Effector memory CD4-positive, alpha-beta T cell (primary cell): ENCODE measurements around the gene DEF6.

Experiments used
- DNase-seq, 3 donors: peaks; one replicate each; pipeline ENCODE4 v3.0.0-alpha.2; 2020
- H3K27ac ChIP-seq: 2 replicates; pipeline ENCODE4 v1.7.0; 2013; ENCODE audit warnings: mild to moderate bottlenecking, low read length, moderate library complexity; ENCODE audit not compliant: insufficient read depth, poor library complexity, severe bottlenecking
- H3K27me3 ChIP-seq: replicated peaks from 2 replicates; pipeline ENCODE4 v1.7.0; 2013; ENCODE audit warnings: mild to moderate bottlenecking, low read length; ENCODE audit not compliant: insufficient read depth, control insufficient read depth, poor library complexity, severe bottlenecking
- H3K36me3 ChIP-seq: 2 replicates; pipeline ENCODE4 v1.7.0; 2013; ENCODE audit warnings: mild to moderate bottlenecking, low read length, moderate library complexity; ENCODE audit not compliant: control insufficient read depth, insufficient read depth
- H3K4me1 ChIP-seq: 2 replicates; pipeline ENCODE4 v1.7.0; 2013; ENCODE audit warnings: low read length, mild to moderate bottlenecking; ENCODE audit not compliant: control insufficient read depth, insufficient read depth, poor library complexity, severe bottlenecking
- H3K4me3 ChIP-seq: 2 replicates; pipeline ENCODE4 v1.7.0; 2013; ENCODE audit warnings: low read length, low read depth, mild to moderate bottlenecking; ENCODE audit not compliant: insufficient read depth, poor library complexity, severe bottlenecking
- H3K9me3 ChIP-seq: 2 replicates; pipeline ENCODE4 v1.7.0; 2013; ENCODE audit warnings: mild to moderate bottlenecking, low read length, moderate library complexity; ENCODE audit not compliant: control insufficient read depth

The DEF6 gene

DNA sequence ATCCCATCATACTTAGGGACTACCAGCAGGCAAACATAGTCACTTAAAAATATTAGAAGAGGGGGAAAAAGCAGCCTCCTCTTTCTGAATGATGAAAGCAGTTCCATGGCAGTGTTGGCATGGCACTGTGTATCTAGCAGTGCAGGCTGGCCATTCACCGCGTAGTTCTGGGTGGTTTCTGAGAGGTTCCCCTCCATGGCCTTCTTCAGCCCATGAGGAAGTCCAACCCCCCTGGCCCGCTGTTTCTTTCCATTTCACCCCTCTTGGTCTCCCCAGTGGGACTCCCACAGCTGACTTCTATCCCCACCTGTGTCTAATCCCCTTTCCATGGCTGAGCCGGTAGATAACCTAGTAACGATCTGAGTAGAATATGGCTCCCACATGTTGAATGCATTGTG, 61.7 kb downstream of the DEF6 start:
- no peak for DNase-seq
- no peak overlapping the region for H3K27ac ChIP-seq
- H3K36me3 ChIP-seq: peaks cover 36% of the 10 kb centered on the region
- no peaks in the 10 kb centered on the region for H3K9me3 ChIP-seq
- H3K27me3 ChIP-seq: no peaks in the 10 kb centered on the region
- H3K4me1 ChIP-seq: no peaks in the 10 kb centered on the region
- no peak overlapping the region for H3K4me3 ChIP-seq

DNA sequence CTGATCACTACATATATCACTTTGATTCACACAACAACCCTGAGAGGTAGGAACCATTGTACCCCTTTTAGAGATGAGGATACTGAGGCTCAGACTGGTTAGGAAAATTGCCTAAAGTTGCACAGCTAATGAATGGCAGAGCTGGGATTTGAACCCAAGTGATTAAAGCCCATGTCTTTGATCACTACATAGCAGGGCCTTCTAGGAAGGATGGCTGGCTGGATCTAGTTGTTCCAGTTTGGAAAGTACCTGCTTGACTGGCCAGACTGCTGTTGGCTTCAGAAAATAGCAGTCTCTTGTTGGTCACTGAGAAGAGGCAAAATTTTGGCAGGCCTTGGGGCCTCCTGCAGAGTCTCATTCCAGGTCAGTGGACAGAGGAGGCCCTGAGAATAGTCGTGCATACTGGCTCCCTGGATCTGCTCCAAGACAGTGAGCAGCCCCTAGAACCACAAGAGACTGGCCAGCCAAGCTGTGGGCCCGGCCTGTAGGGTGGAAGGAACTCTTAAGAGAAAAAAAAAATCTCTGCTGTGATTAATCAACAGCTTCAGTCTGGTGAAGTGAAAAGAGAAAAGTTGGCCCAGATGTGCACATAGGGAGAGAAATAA, 62.2 kb downstream of the DEF6 start:
- DNase-seq: no peak
- Histone ChIP-seq H3K27me3 (no peaks in the 10 kb centered on the region), H3K27ac (no peak overlapping the region), H3K9me3 (no peaks in the 10 kb centered on the region), H3K4me1 (no peaks in the 10 kb centered on the region), H3K4me3 (no peak overlapping the region), H3K36me3 (peaks cover 32% of the 10 kb centered on the region)

DNA sequence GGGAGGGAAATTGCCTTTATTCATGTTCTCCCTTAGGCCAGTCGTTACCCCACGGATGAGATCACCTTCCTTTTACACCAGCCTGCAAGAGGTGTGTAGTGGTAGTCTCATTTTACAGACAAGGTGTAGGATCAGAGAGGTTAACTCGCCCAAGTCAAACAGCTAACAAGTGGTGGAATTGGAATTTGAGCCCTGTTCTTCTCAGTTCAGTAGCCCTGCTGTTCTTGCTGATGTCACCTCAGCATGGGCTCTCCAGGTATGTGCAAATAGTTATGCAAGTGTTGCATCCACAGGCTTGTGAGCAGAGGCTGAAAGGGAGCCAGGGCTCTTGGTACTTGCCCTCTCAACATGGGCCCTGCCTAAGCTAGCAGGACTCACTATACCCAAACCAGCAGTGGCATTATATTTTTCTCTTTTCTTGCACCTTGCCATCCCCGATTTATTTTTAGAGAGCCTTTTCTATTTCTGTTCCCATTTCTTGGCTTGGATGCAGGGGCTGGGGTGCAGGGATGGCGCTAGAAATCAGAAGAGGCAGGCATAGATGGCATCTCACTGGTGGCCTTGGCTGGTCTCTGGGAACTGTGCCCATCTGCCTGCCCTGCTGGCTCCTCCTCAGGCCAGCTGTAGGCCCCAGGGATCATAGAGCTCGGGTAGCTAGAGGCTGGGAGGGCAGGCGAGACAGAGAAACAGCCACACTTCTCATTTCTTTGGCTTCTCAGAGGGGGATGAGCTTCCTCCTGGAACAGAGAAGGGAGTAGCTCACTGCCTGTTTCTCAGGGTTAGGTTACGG, 62.9 kb downstream of the DEF6 start:
- Histone ChIP-seq H3K9me3 (no peaks in the 10 kb centered on the region), H3K36me3 (peaks cover 29% of the 10 kb centered on the region), H3K4me1 (no peaks in the 10 kb centered on the region), H3K27me3 (no peaks in the 10 kb centered on the region), H3K4me3 (no peak overlapping the region), H3K27ac (no peak overlapping the region)
- no peak for DNase-seq

DNA sequence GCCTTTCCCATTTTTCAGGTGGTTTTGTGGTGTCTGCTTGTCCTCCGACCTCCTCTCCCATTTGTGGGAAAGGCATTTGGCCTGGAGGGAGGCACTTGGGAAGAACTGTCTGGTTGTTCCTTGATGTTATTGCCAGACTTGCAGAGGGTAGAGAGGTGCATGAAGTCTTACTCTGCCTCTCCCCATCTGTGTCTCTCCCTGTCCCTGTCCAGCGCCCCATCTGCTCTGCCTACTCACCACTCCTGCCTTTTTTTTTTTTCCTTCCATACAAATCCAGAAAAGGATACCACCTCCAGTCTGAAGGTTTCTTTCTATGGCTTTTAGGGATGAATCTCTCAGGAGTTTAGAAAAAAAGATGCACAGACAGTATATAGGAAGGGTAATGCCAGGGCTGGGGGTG, 64.6 kb downstream of the DEF6 start:
- H3K4me1 ChIP-seq: no peaks in the 10 kb centered on the region
- no peak overlapping the region for H3K4me3 ChIP-seq
- no peak overlapping the region for H3K27ac ChIP-seq
- H3K36me3 ChIP-seq: peaks cover 16% of the 10 kb centered on the region
- no peaks in the 10 kb centered on the region for H3K27me3 ChIP-seq
- H3K9me3 ChIP-seq: no peaks in the 10 kb centered on the region
- no peak for DNase-seq

DNA sequence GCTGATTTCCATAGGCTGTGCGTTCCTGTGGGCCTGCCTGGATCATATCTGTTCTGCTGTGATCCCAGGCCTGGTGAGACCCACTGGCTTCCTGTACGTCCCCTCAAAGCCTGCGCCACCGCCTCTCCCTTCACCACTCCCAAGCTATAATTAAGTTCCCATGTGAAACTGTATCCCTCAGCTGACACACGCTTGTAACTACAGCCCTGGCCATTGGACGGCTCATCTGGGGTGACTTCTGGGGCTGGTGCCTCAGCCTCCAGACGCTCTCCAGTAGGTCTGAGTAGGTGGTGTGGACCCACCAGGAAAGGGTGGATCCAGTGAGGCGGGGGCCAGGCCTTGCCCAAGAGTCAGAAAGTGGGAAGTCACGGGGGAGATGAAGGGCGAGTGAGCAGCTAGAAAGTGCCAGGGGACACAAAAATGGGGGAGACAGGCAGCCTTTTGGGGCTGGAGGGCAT, 65.7 kb downstream of the DEF6 start:
- H3K27me3 ChIP-seq: no peaks in the 10 kb centered on the region
- peaks cover 13% of the 10 kb centered on the region for H3K36me3 ChIP-seq
- H3K9me3 ChIP-seq: no peaks in the 10 kb centered on the region
- no peak overlapping the region for H3K27ac ChIP-seq
- H3K4me1 ChIP-seq: peaks cover 6% of the 10 kb centered on the region
- no peak for DNase-seq
- no peak overlapping the region for H3K4me3 ChIP-seq

DNA sequence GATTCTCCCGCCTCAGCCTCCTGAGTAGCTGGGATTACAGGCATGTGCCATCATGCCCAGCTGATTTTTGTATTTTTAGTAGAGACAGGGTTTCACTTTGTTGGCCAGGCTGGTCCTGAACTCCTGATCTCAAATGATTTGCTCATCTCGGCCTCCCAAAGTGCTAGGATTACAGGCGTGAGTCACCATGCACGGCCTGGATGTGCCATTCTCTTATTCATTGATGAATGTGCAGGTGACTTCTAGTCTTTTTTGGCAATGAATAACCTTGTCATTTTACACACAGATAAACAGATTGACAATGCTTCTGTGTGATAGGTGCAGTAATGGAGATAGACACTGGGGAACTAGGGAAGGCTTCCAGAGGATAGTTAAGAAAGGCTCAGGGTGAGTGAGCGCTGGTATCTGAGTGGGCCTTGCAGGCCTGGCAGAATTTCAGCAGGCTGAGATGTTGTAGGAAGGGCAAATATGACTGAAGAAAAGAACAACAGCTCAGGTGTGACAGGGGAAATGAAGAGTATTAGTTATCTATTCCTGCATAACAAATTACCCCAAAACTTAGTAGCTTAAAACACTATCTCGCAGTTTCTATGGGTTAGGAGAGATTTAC, 68.1 kb downstream of the DEF6 start:
- no peak overlapping the region for H3K27ac ChIP-seq
- peaks cover 29% of the 10 kb centered on the region for H3K4me1 ChIP-seq
- peaks cover 3% of the 10 kb centered on the region for H3K36me3 ChIP-seq
- no peak for DNase-seq
- no peaks in the 10 kb centered on the region for H3K27me3 ChIP-seq
- H3K4me3 ChIP-seq: no peak overlapping the region
- H3K9me3 ChIP-seq: no peaks in the 10 kb centered on the region

DNA sequence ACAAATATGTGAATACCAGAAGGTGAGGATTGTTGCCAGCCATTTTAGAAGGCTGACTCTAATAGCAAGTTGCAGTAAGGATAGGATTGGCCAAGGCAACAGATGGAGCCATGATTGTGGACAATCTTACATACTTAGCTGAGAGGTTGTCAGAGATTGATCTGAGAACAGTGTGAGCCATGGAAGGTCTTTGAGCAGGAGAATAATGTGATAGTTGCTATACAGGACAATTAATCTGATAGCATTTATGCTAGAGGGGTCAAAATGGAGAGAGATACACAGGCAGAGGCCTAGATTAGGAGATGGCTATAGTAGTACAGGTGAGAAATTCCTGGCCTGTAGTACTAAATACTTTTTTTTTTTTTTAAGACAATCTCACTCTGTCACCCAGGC, 68.6 kb downstream of the DEF6 start:
- no peak for DNase-seq
- no peak overlapping the region for H3K27ac ChIP-seq
- peaks cover 3% of the 10 kb centered on the region for H3K36me3 ChIP-seq
- no peaks in the 10 kb centered on the region for H3K9me3 ChIP-seq
- no peaks in the 10 kb centered on the region for H3K27me3 ChIP-seq
- peaks cover 34% of the 10 kb centered on the region for H3K4me1 ChIP-seq
- no peak overlapping the region for H3K4me3 ChIP-seq

DNA sequence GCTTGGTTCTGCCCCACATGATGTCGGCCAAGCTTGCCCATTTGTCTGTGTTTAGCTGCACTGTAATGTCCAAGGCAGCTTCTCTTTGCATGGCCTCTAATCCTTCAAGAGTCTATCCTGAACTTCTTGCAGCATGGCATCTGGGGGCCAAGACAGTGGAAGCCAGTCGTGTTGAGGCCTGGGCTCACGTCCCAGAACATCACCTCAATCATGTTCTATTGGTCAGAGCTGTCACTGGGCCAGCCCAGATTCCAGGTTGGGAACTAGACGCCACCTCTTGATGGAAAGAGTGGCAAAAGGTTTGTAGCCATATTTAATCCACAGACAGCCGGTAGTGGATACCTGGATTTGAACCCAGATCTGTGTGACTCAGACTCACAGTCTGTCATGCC, 70.0 kb downstream of the DEF6 start:
- peak overlapping the region; percentile 1 for H3K27ac ChIP-seq
- H3K9me3 ChIP-seq: no peaks in the 10 kb centered on the region
- peaks cover 3% of the 10 kb centered on the region for H3K36me3 ChIP-seq
- no peaks in the 10 kb centered on the region for H3K27me3 ChIP-seq
- DNase-seq: no peak
- H3K4me3 ChIP-seq: no peak overlapping the region
- peaks cover 39% of the 10 kb centered on the region for H3K4me1 ChIP-seq

DNA sequence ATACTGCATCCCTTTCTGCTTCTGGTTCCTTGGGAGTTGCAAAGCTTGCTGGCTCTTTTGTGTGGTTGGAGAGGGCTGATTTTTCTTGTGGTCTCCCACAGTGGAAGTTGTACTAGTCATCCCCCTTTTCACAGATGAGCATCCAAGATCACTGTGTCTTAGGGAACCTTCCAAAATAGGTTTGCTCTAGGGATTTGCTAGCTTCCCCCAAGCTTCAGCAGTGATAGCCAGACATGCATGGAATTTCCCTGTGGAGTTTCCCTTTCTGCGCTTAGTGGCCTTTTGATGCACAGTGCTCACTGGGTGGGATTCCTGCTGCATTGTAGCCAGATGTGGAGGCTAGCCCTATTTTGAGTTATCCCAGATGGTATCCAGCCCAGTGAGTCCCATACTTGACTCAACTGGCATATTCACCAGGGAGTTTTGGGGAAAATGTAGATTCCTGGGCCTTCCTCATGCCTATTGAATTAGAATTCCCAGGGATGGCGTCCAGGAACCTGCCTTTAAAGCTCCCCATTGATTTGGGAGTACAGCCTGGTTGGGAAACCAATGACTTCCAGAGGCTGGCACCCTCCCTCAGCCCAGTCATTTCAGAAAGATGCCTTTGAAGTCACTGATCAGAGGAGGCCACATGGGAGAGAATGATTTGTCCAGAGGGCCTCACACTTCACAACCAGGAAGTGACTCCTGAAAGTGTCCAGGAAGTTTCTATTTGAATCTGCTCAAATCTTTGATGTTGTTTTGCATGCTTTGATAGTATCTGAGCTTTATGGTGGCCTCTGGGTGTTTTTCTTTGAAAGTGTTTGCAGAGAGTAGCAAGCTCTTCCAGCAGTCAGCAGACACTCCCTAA, 70.6 kb downstream of the DEF6 start:
- H3K27ac ChIP-seq: peak overlapping the region; percentile 29
- H3K27me3 ChIP-seq: no peaks in the 10 kb centered on the region
- H3K36me3 ChIP-seq: peaks cover 3% of the 10 kb centered on the region

More for the DNA sequence above, 70.6 kb downstream of the DEF6 start:
- no peak overlapping the region for H3K4me3 ChIP-seq
- peaks cover 39% of the 10 kb centered on the region for H3K4me1 ChIP-seq
- H3K9me3 ChIP-seq: no peaks in the 10 kb centered on the region
- no peak for DNase-seq
